GM19438 (cell line): ENCODE measurements around the gene COMMD2.

Experiments used
- ATAC-seq: cut with Tn5 transposase; IDR thresholded peaks from one replicate; pipeline ENCODE4 v1.9.1; 2021; ENCODE audit warnings: low read depth; ENCODE audit not compliant: unreplicated experiment

The COMMD2 gene

DNA sequence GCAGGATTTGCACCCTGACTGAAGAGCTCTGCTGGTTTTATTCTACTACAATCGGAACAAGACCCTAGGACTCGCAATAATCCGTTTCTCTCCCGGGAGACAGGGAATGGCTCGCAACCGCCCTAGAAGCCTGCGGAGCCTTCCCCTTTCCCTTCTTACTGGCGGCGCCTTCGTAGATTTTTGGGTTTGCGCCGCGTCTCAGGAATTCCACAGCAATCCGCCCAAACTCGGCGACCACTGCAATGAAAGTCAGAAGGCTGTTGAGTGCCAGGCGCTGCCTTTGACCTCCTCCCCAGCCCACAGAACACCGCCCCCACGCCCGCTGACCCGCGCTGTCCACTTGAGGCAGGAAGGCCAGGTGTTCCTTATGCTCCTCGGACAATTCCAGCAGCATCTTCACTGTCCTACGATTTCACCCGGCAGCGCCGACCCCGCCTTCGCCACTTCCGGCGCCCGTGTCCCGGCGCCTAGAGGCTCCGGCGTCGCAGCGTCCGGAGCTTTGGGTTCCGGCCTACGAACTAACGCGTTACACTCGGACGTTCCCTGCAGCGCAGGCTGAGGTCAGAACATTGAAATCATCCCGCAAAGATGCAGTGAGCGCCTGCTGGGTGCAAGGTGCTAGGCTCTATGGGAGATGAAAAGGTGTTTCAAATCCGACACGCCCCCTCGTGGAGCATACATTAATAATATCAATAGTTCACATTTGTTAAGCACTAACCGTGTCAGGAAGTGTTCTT is at the start of gene COMMD2:
COMMD2 (minus strand) TSS at position 439 of the 737 bp plus-strand sequence; CDS start at position 394, 45 bp downstream.
- ATAC-seq: peak; percentile 98

DNA sequence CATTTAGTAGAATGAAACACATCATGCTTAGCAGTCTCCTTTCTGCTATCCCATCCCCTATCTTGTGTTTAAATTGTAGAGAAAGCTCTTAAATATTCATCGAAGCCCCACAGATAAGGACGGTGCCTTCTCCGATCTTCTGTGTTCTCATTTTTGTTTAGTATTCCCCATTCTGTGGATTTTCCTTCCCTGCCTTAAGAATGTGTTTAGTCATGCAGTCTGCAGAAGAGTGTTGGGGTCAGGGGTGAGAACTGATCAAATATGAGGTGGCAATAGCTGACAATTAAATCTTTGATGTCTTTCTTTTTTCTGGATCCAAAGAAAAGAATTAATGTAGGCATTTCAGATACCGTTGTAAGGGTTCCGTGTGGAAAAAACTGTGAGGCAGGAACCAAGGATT is 49.4 kb upstream of the COMMD2 start:
- no peak for ATAC-seq

DNA sequence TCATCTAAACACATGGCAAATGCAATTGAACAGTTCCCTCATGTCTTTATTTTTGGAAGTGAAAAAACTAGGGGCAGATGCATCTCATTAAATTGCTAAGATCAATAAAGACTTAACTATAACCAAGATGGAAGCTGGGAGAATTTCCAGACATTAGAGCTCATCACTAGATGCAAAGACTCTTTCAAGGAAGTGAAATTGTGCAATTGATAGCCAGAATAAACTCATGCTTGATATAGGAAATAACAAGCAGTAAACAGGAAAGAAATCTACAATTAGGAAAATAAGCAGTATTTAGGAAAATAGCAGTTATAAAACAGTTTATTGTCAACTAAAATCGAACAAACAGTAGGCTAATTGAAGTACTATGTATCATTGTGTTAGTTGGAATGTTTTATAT is 48.9 kb upstream of the COMMD2 start:
- ATAC-seq: no peak

DNA sequence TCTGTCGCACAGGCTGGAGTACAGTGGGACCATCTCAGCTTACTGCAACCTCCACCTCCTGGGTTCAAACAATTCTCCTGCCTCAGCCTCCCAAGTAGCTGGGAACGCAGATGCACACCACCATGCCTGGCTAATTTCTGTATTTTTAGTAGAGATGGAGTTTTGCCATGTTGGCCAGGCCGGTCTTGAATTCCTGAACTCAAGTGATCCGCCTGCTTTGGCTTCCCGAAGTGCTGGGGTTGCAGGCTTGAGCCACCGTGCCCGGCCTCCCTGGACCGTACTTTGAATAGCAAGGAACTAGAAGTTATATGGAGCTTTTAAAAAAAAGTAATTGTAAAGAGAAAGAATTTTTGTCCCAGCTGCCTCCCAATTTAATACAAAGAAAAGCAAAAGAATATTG is 48.4 kb upstream of the COMMD2 start:
- no peak for ATAC-seq

DNA sequence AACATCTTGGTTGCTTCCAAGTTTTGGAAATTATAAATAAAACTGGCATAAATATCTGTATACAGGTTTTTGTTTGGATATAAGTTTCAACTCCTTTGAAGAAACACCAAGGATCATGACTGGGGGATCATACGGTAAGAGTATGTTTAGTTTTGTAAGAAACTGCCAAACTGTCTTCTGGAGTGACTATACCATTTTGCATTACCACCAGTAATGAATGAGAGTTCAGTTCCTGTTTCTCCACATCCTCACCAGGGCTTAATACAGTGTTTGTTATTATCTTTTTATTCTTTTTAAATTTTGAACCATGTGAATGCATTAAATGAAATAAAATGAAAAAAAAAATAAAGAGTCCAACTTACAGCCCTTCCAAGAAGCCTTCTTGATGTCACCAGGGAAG is 43.7 kb upstream of the COMMD2 start:
- no peak for ATAC-seq

DNA sequence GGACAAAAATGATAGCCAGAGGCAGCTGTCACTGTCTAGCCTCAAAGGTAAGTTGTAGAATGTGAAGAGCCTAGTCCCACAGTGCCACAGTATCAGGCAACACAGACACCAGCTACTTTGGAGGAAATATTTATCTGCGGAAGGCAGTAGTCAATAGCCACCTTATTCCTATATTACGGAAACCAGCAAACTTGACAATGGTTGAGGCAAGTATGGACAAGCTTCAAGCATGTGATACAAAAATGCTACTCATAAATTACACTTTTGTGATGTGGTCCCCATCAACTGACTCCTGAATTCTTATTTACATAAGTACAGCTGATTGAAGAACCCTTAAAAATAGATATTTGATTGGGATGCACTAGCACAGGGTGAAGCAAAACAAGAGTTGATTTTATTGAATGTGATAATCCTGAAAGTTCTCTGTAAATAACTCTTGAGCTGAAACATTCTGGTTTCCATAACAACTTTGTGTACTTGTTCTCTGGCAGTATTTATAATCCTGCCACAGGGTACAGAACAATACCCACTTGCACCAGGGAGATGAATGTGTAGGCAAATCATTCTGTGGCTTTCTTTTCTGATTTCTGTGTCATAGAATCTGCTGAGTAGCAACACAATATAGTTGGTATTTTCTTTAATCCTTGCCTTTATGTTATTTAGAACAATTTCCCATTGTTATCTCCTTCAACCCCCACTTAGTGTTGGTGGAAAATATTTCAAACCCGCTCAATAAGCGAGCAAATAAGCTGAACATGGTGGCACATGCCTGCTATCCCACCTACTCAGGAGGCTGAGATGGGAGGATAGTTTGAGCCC is 40.4 kb upstream of the COMMD2 start, which contains the start of gene ANKUB1:
ANKUB1 (minus strand) TSS at position 103 of the 819 bp plus-strand sequence. CDS start 188 bp downstream, outside the sequence.
- ATAC-seq: no peak

DNA sequence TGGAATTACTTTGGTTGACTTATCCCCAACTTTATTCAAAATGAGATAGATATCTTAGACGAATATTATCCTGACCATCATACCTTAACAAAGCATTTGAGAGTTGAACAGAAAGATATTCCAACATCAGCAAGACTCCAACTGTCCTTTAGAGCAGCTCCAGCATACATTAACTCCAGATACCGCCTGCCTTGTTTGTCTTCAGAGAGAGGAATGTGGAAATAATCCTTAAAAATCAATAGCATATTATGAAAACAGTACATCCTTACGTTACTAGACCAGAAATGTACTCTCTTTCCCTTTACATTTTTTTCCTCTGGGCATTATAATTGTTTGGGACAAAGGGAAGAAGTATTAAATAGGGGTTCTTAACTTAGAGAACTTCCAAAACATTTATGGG is 38.4 kb upstream of the COMMD2 start:
- ATAC-seq: no peak

DNA sequence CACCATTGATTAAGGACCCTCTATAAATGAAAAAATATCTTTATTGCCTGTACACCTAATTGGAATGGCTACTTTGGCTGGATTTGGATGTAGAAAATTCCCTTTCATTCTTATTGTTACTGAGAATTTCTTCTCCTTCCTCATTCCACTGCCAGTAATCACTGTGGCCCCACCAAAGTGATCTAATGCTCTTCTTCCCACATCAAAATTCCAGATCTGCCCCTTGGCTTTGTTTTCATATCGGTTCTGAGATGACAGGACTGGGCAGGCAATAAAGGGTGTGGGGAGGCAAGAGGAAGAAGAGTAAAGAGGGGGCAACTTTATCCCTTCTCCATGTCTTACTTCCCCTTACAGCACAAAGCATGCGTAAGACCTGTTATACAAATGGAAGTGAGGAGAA is 38.0 kb upstream of the COMMD2 start:
- ATAC-seq: no peak

DNA sequence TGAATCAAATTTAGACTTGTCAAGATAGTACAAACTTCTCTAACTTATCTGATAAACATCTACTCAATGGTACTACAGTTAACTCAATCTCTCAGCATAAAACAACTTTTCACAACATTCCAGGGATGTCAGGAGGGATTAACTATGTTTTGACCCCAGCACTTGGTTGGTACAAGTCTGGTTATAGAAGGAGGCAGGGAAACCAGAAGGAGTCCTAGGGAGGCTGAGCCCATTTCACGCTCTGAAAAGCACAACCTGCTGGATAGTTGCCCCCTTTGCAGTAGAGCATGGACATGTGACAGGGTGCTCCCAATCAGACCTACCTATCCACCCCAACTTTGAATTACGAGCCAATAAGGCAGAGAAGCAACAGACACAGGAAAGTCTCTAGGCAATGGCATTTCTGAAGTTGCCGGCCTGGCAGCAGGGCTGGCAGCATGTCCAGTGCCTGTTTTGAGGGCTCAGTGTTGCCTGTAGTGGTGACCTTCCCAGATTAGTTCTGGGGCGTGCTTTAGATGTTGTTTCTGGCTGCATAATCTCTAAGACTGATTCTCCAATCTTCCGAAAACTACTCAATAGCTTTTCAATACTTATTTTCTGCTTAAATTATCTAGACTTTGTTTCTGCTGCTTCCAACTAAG is 31.9 kb upstream of the COMMD2 start:
- ATAC-seq: no peak

DNA sequence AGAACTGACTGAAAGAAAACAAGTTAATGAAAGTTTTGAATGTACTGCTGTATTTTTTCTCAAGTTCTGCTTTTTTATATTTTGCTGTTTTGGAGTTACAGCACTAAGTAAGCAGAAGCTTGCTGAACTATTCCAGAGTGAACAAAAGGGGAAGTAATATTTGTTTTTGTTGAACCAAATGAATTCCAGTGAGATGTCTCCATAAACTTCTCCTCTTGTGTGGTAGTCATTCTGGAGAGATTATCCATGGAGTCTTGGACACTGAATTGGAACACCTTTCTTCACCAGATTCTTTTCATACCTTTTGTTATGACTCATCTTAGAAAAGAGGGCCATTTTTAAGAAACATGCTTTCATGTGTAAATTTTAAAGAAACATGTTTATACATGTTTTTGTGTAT is 31.3 kb upstream of the COMMD2 start:
- ATAC-seq: no peak

DNA sequence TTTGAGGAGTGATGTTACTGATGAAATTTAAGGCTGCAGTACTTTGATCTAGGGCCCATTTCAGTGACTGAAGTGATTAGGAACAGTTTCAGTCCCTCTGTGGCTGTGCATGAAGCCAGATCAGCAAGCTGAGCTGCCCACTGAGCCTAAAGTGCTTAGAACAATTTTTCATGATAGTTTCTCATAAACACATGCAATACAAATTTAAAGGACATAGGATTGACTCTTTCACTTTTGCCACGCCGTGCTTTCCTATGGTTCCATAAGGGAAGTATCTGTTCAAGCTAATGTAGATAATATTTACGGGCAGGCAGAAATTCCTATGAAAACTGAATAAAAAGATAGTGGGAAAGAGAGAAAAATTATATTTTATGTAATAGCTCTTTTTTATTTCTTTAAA is 29.5 kb upstream of the COMMD2 start:
- ATAC-seq: no peak

DNA sequence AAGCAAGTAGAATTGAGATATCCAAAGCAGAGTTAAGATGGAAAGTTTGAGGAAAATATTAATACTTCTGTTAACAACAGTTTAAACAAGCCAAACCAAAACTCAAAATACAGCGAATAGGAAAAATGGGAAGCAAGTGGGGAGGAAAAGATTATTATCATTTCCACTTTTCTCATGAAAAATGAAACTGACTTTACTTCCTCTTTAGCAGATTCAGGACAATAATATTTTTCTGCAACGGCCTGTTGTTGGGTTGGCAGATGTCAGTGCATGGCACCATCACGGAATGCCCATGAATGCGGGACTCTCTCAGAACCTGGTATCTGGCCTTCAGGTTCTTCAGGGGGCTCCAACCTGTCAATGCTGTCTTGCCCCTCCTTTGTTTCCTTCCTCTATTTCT is 28.9 kb upstream of the COMMD2 start:
- no peak for ATAC-seq

DNA sequence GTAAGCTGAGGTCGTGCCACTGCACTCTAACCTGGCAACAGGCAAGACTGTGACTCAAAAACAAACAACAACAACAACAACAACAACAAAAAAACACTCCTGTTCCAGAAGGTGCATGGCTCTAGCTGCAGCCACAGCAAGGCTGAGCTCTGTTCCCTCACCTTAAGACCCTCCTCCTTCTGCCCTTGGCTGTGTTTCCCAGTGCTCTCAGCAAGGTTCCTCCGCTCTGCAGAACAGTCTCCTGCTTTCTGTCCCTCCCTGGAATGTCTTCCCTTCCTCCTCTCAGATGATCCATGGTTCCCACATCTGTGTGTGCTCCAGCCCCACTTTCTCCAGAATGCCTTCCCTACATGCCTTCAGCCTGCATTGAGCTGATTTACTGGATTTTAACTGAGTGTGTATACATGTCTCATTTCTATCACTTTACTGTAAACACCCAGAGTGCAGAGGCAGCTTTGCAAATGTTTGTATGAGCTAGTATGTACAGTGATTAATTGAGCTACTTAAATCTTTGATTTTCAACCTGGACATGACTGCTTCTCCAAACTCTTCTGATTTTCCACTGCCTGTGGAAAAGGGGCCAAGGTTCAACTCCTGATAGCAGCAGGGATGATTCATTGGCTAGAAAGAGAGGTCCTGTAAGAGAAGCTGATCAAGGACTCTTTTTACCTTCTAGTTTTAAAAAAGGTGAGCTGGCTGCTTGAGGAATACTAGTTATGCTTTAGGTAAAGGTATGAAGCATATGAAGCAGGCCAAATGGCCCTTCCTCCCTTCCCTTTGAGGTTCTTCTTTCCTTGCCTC is 25.3 kb upstream of the COMMD2 start:
- ATAC-seq: no peak

DNA sequence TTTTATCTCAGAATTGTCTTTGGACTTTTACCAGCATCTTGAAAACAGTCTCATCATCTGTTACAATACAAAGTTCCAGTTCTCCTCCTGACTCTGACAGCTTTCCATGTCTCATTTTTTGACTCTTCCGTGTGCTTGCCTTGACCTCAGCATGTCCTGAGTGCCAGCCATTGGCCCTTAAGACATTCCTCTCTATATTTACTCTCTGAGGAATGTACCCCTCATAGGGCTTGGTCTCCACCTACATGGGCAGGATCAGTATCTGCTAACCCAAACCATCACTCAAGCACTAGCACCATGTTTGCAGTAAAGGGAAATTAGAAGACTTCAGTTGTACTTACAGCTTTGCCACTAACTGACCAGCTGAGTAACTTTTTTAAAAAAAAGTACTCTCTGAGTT is 23.9 kb upstream of the COMMD2 start:
- ATAC-seq: no peak

DNA sequence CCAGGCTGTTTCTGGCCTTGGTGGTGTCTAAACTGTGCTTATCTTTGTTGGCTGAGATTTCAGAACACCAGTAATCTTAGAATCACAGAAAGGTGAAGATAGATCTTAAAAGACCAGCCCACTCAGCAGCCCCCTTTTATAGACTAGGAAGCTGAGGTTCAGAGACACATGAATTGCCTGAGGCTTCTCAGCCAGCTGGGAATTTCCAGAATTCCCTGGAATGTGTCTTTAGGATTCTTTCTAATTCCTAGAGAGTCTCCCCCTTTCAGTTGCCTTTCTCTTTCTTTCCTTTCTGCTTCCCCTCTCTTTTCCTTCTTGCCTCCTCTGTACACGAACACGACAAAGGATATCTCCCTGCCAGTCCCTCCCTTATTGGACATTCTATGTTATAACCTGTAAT is 20.6 kb upstream of the COMMD2 start:
- ATAC-seq: no peak

DNA sequence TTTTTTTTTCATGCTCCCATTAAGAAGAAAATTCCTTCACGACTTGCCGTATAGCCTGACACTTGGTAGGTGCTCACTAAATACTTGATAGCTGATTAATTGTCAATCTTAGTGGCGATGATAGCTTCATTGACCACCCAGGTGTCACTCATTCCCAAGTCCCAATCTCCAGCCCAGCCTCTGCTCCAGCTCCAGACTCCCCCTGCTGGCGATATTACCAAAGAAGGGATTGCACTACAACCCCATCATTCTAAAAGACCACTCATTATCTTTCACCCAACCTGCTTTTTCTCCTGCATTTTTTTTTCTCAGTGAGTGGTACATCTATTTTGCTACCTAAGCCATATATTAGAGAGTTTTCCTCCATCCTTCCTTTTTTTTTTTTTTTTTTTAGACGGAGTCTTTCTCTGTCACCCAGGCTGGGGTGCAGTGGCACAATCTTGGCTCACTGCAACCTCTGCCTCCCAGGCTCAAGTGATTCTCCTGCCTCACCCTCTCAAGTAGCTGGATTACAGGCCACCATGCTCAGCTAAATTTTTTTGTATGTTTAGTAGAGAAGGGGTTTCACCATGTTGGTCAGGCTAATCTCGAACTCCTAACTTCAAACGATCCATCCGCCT is 19.5 kb upstream of the COMMD2 start:
- ATAC-seq: no peak

DNA sequence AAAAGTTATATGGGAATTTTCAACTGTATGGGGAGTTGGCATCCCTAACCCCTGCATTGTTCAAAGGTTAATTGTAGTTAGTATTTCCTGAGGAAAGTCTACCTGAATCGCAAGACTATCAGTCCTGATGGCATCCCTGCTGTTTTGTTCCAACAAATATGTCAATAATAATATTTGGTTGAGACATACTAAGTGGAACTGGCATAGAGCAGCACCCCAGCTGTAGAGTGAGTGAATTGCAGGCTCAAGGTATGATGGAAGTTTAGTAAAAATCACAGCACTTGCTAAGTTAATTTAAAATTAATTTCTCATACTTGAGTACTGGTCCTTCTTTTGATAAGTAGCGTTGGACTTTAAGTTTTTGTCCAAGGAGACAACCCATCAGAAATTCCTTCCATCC is 18.0 kb upstream of the COMMD2 start:
- no peak for ATAC-seq

DNA sequence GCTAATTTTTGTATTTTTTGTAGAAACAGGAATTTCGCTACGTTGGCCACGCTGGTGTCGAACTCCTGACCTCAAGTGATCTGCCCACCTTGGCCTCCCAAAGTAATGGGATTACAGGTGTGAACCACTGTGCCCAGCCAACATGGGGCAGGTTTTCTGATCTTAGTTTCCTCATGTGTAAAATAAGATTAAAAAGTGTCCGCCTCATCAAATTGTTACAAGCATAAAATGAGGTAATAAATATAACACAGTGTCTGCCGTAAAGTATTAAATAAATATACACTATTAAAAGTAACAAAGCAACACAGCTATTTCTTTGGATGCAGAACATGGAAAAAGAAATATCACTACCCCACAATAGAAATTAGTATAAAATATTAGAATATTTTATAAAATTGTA is 16.4 kb upstream of the COMMD2 start:
- no peak for ATAC-seq

DNA sequence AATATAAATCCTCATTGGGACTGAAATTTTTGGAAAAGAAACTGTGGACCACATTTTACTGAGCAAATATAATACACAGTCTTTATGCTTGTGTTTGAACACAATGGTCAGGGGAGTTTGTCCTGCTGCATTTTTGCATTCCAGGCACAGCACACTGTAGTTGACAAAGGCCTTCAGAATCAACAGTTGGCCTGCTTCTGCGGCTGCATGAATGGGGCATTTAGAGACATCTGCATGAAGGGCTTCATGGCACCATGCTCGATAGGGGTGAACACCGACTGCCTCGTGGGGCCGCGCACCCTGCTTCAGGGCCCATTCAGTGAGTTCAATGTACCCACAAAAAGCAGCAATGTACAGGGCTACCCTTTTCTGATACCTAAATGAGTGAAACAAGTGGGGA is 15.4 kb upstream of the COMMD2 start:
- no peak for ATAC-seq

DNA sequence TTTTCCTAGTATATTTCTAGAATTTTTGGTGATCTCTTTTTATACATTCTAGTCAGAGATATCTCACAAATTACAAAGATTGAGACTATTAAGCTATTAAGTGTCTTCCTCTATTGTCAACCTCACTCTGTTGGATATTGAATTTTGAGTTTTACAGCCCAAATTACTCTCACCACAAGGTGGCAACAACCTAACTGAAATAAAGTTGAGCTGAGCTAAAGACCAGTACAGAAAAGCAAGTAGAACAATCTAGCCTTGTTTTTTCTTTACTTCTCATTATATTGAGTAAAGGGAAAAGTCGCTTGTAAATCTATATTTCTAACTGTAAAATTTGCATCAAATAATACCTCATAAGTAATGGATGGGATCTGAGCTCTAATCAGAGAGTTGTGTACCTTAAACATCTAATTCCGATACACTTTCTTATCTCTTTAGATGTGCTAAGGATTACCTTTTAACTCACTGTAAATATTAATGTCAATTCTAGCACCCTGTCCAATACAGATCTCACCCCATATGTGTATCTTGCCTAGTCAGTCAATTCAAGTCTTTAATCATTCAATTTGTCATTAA is 13.6 kb upstream of the COMMD2 start:
- no peak for ATAC-seq
